Natural killer cell (primary cell): ENCODE results near the gene MRPL17. TPM values are rescaled to one million over a fixed set of nuclear protein-coding genes. Genes with fewer than 3 reads are reported as not detected.
"Not testable (repeated sequence)": the region's sequence is repeated elsewhere in the genome, so short reads cannot be mapped to it uniquely, and the experiment has no call there.

Experiments
- ATAC-seq, 3 donors: fragments of 150-1000 bp in 2 of 3; fragments of 200-7000 bp in 1 of 3; cut with Tn5 transposase; 1 replicate in 1 of 3; 2 replicates in 2 of 3; pipeline ENCODE4 v1.10.0; 2021; ENCODE audit warnings: mild to moderate bottlenecking in 2 of 3, moderate library complexity in 2 of 3
- DNase-seq, 2 donors: peaks; one replicate each; pipeline versions ENCODE4 v3.0.0 to v3.0.0-alpha.2; 2013 to 2021; ENCODE audit warnings: mixed read lengths in 1 of 2
- H3K27ac ChIP-seq: one replicate; pipeline ENCODE4 v1.5.1; 2013; ENCODE audit warnings: mild to moderate bottlenecking, low read length
- H3K27me3 ChIP-seq: one replicate; pipeline ENCODE4 v1.6.1; 2013; ENCODE audit warnings: low read length; ENCODE audit not compliant: control insufficient read depth, insufficient read depth
- H3K36me3 ChIP-seq: one replicate; pipeline ENCODE4 v1.6.1; 2013; ENCODE audit warnings: low read length; ENCODE audit not compliant: control insufficient read depth, insufficient read depth
- H3K4me1 ChIP-seq: one replicate; pipeline ENCODE4 v1.6.1; 2013; ENCODE audit warnings: low read length; ENCODE audit not compliant: control insufficient read depth, insufficient read depth
- H3K4me3 ChIP-seq: one replicate; pipeline ENCODE4 v1.5.1; 2013; ENCODE audit warnings: low read length
- H3K9me3 ChIP-seq: one replicate; pipeline ENCODE4 v1.6.1; 2013; ENCODE audit warnings: low read length; ENCODE audit not compliant: control insufficient read depth, insufficient read depth
- H3K27ac Mint-ChIP-seq, 2 donors: one replicate each; pipeline ENCODE4 v1.8.0; 2022; ENCODE audit warnings: mild to moderate bottlenecking in 2 of 2, mixed read lengths in 2 of 2, moderate library complexity in 1 of 2
- H3K27me3 Mint-ChIP-seq, 2 donors: one replicate each; pipeline ENCODE4 v1.8.0; 2022; ENCODE audit warnings: low read depth in 2 of 2, mixed read lengths in 2 of 2
- H3K36me3 Mint-ChIP-seq: one replicate; pipeline ENCODE4 v1.8.0; 2022; ENCODE audit warnings: mixed read lengths
- H3K4me1 Mint-ChIP-seq, 2 donors: one replicate each; pipeline ENCODE4 v1.8.0; 2022; ENCODE audit warnings: mixed read lengths in 2 of 2
- H3K4me3 Mint-ChIP-seq: one replicate; pipeline ENCODE4 v1.8.0; 2022; ENCODE audit warnings: mild to moderate bottlenecking, moderate library complexity, mixed read lengths
- H3K9me3 Mint-ChIP-seq, 2 donors: one replicate each; pipeline ENCODE4 v1.8.0; 2022; ENCODE audit warnings: mixed read lengths in 2 of 2
- WGBS: methylation state at CpG from one replicate; pipeline ENCODE4 v1.1.7; 2013; ENCODE audit warnings: missing lambda C conversion rate; ENCODE audit not compliant: insufficient coverage; 5-methylcytosine and 5-hydroxymethylcytosine counted together
- intact Hi-C: fragments of 100-400 bp; cut with micrococcal nuclease; formaldehyde crosslinking; loops from one replicate; pipeline ENCODE4 v1.14.2; 2022
- total RNA-seq, 4 donors: library from RNA; stranded (reverse); fragments of 120-200 nt in 1 of 4; gene quantifications; one replicate each; pipeline versions ENCODE4 v1.2.3 to v1.2.4, GENCODE V29; 2013 to 2022
- TF ChIP-seq, protein P1 (sequence below): fragments of 200-600 bp; IDR thresholded peaks from one replicate; pipeline ENCODE4 v1.8.0; 2022; ENCODE audit warnings: antibody characterized with exemption

MRPL17 gene
- total RNA-seq, 3 donors from 2014 or later (not counting 1 experiment from before 2014, with no cell fraction given): 9.0 to 11.8 (median 11.4) TPM

DNA sequence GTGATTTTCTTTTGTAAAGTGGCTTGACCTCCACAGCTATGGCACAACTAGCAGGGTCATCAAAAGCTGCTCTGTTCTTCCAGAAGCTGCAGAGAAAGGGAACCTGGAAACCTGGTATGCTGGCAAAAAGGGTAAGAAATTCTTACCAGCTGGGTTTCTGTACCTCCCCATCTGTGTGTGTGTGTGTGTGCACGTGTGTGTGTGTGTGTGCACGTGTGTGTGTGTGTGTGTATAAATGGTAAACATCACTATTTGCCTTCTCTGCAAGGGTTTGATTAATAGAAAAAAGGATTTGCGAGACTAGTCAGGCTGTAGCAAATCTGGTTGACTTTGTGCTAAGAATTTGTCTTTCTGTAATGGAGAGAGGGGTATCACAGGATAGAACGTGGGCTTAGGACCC lies 4.7 kb upstream of the MRPL17 start:
- no peak for DNase-seq
- Histone ChIP-seq H3K4me3 (no peak overlapping the region), H3K4me1 (peaks cover under 1% of the 10 kb centered on the region), H3K27me3 (no peaks in the 10 kb centered on the region), H3K9me3 (no peaks in the 10 kb centered on the region), H3K36me3 (no peaks in the 10 kb centered on the region), H3K27ac (no peak overlapping the region)
- intact Hi-C loops: no loop called here
- no peak overlapping the region for H3K4me3 Mint-ChIP-seq
- WGBS: 76% methylated on average over 4 of the region's 4 CpGs
- TF ChIP-seq, protein P1, sequence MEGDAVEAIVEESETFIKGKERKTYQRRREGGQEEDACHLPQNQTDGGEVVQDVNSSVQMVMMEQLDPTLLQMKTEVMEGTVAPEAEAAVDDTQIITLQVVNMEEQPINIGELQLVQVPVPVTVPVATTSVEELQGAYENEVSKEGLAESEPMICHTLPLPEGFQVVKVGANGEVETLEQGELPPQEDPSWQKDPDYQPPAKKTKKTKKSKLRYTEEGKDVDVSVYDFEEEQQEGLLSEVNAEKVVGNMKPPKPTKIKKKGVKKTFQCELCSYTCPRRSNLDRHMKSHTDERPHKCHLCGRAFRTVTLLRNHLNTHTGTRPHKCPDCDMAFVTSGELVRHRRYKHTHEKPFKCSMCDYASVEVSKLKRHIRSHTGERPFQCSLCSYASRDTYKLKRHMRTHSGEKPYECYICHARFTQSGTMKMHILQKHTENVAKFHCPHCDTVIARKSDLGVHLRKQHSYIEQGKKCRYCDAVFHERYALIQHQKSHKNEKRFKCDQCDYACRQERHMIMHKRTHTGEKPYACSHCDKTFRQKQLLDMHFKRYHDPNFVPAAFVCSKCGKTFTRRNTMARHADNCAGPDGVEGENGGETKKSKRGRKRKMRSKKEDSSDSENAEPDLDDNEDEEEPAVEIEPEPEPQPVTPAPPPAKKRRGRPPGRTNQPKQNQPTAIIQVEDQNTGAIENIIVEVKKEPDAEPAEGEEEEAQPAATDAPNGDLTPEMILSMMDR: no peak
- peak overlapping the region in 1 of 2 donors; percentile 35 for H3K27ac Mint-ChIP-seq
- H3K9me3 Mint-ChIP-seq: no peaks in the 10 kb centered on the region
- no peak for ATAC-seq
- H3K4me1 Mint-ChIP-seq: peaks cover 17 to 21% of the 10 kb centered on the region in 2 donors
- H3K36me3 Mint-ChIP-seq: no peaks in the 10 kb centered on the region
- H3K27me3 Mint-ChIP-seq: no peaks in the 10 kb centered on the region

DNA sequence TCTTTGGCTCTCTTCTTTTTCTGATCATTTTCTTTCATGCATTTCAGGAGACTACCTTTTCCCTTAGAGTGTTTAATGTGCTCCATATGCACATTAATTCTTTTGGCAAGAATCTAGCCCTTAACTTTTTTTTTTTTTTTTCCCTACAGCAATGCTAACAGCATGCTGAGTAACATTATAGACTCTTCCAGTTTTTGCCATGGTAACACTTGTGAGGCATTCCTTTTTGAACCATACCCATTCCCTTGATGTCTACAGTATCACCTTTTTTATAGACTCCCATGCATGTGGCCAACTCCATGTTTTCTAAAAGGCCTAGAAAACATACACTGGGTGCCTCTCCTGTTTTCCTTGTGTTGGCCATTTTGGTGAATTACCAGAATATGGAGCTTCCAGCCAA lies 2.9 kb upstream of the MRPL17 start:
- peaks cover 6% of the 10 kb centered on the region for H3K36me3 ChIP-seq
- no peaks in the 10 kb centered on the region for H3K36me3 Mint-ChIP-seq
- peaks cover 24 to 31% of the 10 kb centered on the region in 2 donors for H3K4me1 Mint-ChIP-seq
- H3K27me3 ChIP-seq: no peaks in the 10 kb centered on the region
- no peak for DNase-seq
- TF ChIP-seq, protein P1: no peak
- no peaks in the 10 kb centered on the region for H3K9me3 Mint-ChIP-seq
- H3K4me3 Mint-ChIP-seq: peak overlapping the region; percentile 64
- H3K27ac Mint-ChIP-seq: peak overlapping the region in 1 of 2 donors; percentile 56
- H3K4me3 ChIP-seq: no peak overlapping the region
- peaks cover 12% of the 10 kb centered on the region for H3K4me1 ChIP-seq
- intact Hi-C loops: no loop called here
- H3K9me3 ChIP-seq: no peaks in the 10 kb centered on the region
- no peak overlapping the region for H3K27ac ChIP-seq
- H3K27me3 Mint-ChIP-seq: no peaks in the 10 kb centered on the region
- ATAC-seq: no peak

DNA sequence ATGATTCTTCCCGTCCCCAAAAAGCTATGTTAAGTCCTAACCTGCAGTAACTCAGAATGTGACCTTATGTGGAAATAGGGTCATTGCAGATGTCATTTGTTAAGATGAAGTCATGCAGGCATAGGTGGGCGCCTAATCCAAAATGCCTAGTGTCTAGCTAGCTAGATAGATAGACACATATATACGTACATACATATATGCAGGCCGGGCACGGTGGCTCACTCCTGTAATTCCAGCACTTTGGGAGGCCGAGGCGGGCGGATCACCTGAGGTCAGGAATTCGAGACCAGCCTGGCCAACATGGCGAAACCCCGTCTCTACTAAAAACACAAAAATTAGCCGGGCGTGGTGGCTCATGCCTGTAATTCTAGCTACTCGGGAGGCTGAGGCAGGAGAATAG lies 928 bp upstream of the MRPL17 start:
- H3K4me1 ChIP-seq: peaks cover 12% of the 10 kb centered on the region
- WGBS: 92% methylated on average over 14 of the region's 14 CpGs
- H3K4me3 ChIP-seq: peak overlapping the region; percentile 92

DNA sequence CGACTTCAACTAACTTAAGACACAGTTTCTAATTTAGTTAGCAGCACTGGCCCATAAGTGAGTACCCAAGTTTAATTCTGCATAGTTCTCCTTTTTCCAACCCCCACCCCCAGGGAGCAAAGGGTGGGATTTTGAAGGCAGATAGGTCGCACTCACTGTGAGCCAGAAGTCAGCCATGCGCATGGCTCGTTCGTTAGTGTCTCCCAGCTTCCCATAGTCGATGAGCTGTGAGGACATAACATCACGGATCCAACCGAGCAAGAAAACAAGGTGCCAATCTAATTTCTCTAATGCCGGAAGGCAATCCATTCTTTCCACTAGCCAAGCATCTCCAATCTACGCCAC lies 577 bp downstream of the MRPL17 start:
- no peaks in the 10 kb centered on the region for H3K9me3 Mint-ChIP-seq
- peak overlapping the region; percentile 99 to 100 for H3K27ac Mint-ChIP-seq
- DNase-seq (no peak), ATAC-seq (no peak)
- 1% methylated on average over 10 of the region's 10 CpGs for WGBS
- peaks cover 12% of the 10 kb centered on the region for H3K4me1 ChIP-seq
- no peaks in the 10 kb centered on the region for H3K9me3 ChIP-seq
- no peaks in the 10 kb centered on the region for H3K36me3 Mint-ChIP-seq
- peak overlapping the region; percentile 89 for H3K27ac ChIP-seq
- H3K27me3 Mint-ChIP-seq: no peaks in the 10 kb centered on the region
- intact Hi-C loops: loop anchor here (2.0 kb wide), 1 partner anchor 202 kb away; the partner anchor contains the start of genes ARFIP2 and TIMM10B
- peaks cover 24 to 31% of the 10 kb centered on the region in 2 donors for H3K4me1 Mint-ChIP-seq
- H3K4me3 Mint-ChIP-seq: peak overlapping the region; percentile 99
- TF ChIP-seq, protein P1: no peak
- peaks cover 12% of the 10 kb centered on the region for H3K36me3 ChIP-seq
- H3K4me3 ChIP-seq: peak overlapping the region; percentile 92
- H3K27me3 ChIP-seq: no peaks in the 10 kb centered on the region

More for the DNA sequence above, 928 bp upstream of the MRPL17 start:
- Mint-ChIP-seq H3K27ac (peak overlapping the region; percentile 99 to 100), H3K4me1 (peaks cover 24 to 31% of the 10 kb centered on the region in 2 donors), H3K4me3 (peak overlapping the region; percentile 99)
- peak in 1 of 2 donors; percentile 17 for DNase-seq
- Histone ChIP-seq H3K27ac (peak overlapping the region; percentile 89), H3K36me3 (peaks cover 12% of the 10 kb centered on the region)
- H3K9me3 Mint-ChIP-seq, intact Hi-C loops, H3K36me3 Mint-ChIP-seq, ATAC-seq, H3K9me3 ChIP-seq, H3K27me3 ChIP-seq, H3K27me3 Mint-ChIP-seq: not testable (repeated sequence)
